ENCODE data around the gene ELAVL2. TPM values are rescaled to one million over a fixed set of nuclear protein-coding genes. Genes with fewer than 3 reads are reported as not detected.
A peak's percentile ranks its signal among the peaks of the same experiment; 100 is the strongest.

Gene ELAVL2
- total and polyA plus RNA-seq, 12 donors = under 0.01 to 0.64 (median 0.11) TPM; not detected in 5

- peaks cover 0 to 10% (median 6%) of the 10 kb centered on the region in 9 donors for H3K4me1 ChIP-seq
- DNase-seq (no peak), ATAC-seq (peak in 5 of 8 donors; percentile 39 to 75 (median 61))
- 1 to 3% methylated on average over 57 to 62 of the region's 62 CpGs for WGBS, 2 donors
- peaks cover 0 to 75% (median 57%) of the 10 kb centered on the region in 7 donors for H3K27me3 ChIP-seq
- H3K9me3 ChIP-seq = no peaks in the 10 kb centered on the region
- intact Hi-C loops (cut with DNase I) = no loop called here
- TF ChIP-seq CTCF (IDR thresholded peaks at IDR 0.05) = no peak
- no peak overlapping the region for H3K27ac ChIP-seq
- H3K4me3 ChIP-seq = peak overlapping the region in 9 of 10 donors; percentile 4 to 51 (median 36)
- H3K36me3 ChIP-seq = no peaks in the 10 kb centered on the region
These were observed 24.9 kb upstream of the ELAVL2 start for GRCh38 chr9:23850690-23851629.

GRCh38 chr9:23850242-23850689 is 24.2 kb upstream of the ELAVL2 start:
- H3K4me3 ChIP-seq = peak overlapping the region in 2 of 10 donors; percentile 42 to 46
- ATAC-seq (no peak), DNase-seq (no peak)
- peaks cover 0 to 10% (median 6%) of the 10 kb centered on the region in 9 donors for H3K4me1 ChIP-seq
- intact Hi-C loops (cut with DNase I) = no loop called here
- TF ChIP-seq CTCF (IDR thresholded peaks at IDR 0.05) = no peak
- no peak overlapping the region for H3K27ac ChIP-seq
- H3K9me3 ChIP-seq = no peaks in the 10 kb centered on the region
- WGBS, 2 donors = 0 to 1% methylated on average over 17 of the region's 17 CpGs
- no peaks in the 10 kb centered on the region for H3K36me3 ChIP-seq
- peaks cover 0 to 78% (median 58%) of the 10 kb centered on the region in 7 donors for H3K27me3 ChIP-seq

GRCh38 chr9:23849379-23850035 is 23.5 kb upstream of the ELAVL2 start:
- Histone ChIP-seq H3K36me3 (no peaks in the 10 kb centered on the region), H3K27me3 (peaks cover 0 to 86% (median 58%) of the 10 kb centered on the region in 7 donors), H3K27ac (no peak overlapping the region), H3K4me1 (peaks cover 0 to 10% (median 6%) of the 10 kb centered on the region in 9 donors), H3K4me3 (no peak overlapping the region), H3K9me3 (no peaks in the 10 kb centered on the region)
- intact Hi-C loops (cut with DNase I) = loop anchor here in 1 of 10 donors (10.0 kb wide), 1 partner anchor 55 kb away; no protein-coding TSS in a partner anchor
- no peak for DNase-seq
- ATAC-seq = no peak
- TF ChIP-seq CTCF (IDR thresholded peaks at IDR 0.05) = no peak
- WGBS, 2 donors = 3 to 8% methylated on average over 11 of the region's 11 CpGs

- Histone ChIP-seq H3K27ac (no peak overlapping the region), H3K9me3 (no peaks in the 10 kb centered on the region), H3K4me1 (no peaks in the 10 kb centered on the region), H3K36me3 (no peaks in the 10 kb centered on the region), H3K4me3 (no peak overlapping the region), H3K27me3 (peaks cover 0 to 58% (median 9%) of the 10 kb centered on the region in 7 donors)
- intact Hi-C loops (cut with DNase I) = loop anchor here in 1 of 10 donors (10.0 kb wide), 1 partner anchor 62 kb away; no protein-coding TSS in a partner anchor
- ATAC-seq (no peak), DNase-seq (no peak)
- TF ChIP-seq CTCF (IDR thresholded peaks at IDR 0.05) = no peak
- WGBS, 2 donors = 70 to 83% methylated on average over 1 of the region's 1 CpG
These were observed 16.6 kb upstream of the ELAVL2 start for GRCh38 chr9:23842565-23843129.

Data from heart right ventricle (tissue), 16 donors.